ENCODE measurements around the gene HS3ST3A1.
"Not testable (repeated sequence)": the region's sequence is repeated elsewhere in the genome, so short reads cannot be mapped to it uniquely, and the experiment has no call there.

The HS3ST3A1 gene

GRCh38 chr17:13569398-13570123 lies 32.2 kb downstream of the HS3ST3A1 start:
- no peak for DNase-seq

GRCh38 chr17:13568582-13569397 lies 32.9 kb downstream of the HS3ST3A1 start:
- DNase-seq: no peak

GRCh38 chr17:13563866-13564265 lies 37.9 kb downstream of the HS3ST3A1 start:
- no peak for DNase-seq

DNA sequence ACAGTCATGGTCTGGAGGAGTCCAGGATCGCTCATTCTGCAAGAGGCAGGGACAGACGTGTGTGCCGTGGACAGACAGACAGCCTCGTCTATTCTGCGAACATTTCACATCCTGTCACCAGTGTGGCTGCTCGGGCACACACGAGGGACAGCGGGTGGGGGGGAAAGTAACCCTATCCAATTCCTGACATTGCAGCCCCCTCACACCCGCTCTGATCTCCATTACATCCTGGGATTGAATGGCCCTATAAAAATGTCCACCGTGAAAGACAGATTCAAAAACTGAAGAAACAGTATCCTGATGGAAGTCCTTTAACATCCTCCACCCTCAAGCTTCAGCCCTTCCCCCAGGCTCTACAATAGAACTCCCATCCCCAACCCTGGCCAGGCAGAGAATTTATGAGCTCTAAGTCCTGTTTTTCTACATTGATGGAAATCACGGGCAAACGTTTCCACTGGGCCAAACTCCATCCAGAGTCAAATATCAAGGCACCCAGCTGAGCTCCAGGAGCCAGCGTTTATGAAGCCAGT lies 39.4 kb downstream of the HS3ST3A1 start:
- DNase-seq: no peak

- DNase-seq: no peak
Measured at GRCh38 chr17:13561606-13562270, 40.0 kb downstream of the HS3ST3A1 start.

DNA sequence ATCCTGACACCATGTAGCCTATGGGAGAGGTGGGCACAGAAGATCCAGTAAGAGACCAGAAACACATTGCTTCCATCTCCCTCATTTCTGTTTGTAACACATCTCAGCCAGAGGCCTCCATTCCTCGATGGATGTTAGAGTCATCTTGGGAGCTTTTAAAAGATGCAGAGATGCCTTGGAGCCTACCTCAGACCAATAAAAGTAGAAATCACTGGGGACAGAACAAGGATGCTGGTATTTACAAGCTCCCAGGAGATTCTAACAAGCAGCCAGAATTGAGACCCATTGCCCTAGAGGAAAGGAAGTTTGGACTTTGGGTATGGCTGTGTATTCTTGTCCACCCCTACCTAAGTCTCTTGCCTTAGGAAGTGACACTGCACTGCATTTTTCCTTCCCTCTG lies 40.8 kb downstream of the HS3ST3A1 start:
- no peak for DNase-seq

GRCh38 chr17:13558588-13558987 lies 43.1 kb downstream of the HS3ST3A1 start:
- DNase-seq: no peak

DNA sequence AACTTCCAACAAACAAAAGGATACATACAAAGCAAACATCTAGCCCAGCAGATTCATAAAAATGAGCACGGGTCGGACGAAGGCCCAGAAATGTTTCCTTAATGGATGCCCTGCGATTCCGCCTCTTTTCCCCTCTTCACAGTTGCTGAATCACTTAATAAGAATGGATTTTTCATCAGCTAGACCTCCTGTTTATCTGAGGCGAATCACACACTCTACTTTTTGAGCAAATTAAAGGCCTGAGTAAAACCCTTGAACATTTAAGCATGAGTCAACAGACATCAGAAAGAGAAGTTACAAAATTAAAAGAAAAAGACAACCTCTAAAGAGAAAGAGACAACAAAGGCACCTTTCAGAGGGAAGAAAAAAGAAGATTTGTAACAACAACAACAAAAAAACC lies 44.7 kb downstream of the HS3ST3A1 start:
- DNase-seq: no peak

- DNase-seq: no peak
Measured at GRCh38 chr17:13554231-13554630, 47.5 kb downstream of the HS3ST3A1 start.

- DNase-seq: no peak
Measured at GRCh38 chr17:13550291-13550690, 51.4 kb downstream of the HS3ST3A1 start.

DNA sequence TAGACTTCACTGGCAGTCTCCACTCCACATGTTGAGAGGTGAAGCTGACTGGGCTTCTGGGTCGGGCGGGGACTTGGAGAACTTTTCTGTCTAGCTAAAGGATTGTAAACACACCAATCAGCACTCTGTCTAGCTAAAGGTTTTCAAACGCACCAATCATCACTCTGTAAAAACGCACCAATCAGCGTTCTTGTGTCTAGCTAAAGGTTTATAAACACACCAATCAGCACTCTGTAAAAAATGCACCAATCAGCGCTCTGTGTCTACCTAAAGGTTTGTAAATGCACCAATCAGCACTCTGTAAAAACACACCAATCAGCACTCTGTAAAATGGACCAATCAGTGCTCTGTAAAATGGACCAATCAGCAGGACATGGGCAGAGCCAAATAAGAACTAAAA lies 53.2 kb downstream of the HS3ST3A1 start:
- DNase-seq: not testable (repeated sequence)

- no peak for DNase-seq
Measured at GRCh38 chr17:13546851-13547250, 54.9 kb downstream of the HS3ST3A1 start.

- DNase-seq: no peak
Measured at GRCh38 chr17:13545941-13546340, 55.8 kb downstream of the HS3ST3A1 start.

DNA sequence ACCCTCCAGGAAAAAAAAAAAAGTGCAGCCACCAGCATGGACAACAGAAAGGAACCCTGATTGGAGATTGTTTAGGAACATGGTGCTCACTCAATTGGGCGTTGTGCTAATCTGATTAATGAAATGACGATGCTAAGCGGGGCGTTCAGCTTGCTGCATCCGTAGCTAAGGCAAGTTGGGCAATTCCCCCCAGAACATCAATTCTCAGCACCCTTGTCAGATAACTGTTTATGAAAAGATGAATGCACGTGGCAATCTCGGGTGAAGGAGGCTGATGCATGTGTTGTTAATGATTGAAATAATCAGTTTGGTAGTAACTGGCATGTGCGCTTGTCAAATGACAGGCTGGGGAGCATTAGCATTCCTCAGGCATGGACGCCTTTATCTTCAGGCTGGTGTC lies 57.0 kb downstream of the HS3ST3A1 start:
- DNase-seq: no peak

DNA sequence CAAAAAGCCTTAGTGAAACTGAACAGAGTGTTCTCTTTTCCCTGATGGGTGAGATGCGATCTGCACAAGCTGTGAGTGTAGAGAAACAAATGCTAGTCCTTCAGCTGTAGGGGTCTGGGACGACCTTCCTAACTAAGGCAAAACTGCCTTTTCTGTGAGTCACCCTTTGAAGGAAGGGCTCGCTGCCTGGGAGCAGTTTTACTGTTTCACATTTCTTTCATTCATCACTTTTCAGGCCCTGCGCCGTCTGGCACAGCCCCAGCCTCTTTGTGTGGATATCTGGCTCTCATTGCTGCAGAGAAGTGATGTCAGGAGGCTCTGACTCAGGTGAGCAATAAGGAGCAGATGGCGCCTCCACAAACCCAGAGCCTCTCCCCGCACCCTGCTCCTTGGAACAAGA lies 57.4 kb downstream of the HS3ST3A1 start:
- DNase-seq: no peak

- no peak for DNase-seq
Measured at GRCh38 chr17:13542636-13543035, 59.1 kb downstream of the HS3ST3A1 start.

- no peak for DNase-seq
Measured at GRCh38 chr17:13541032-13541480, 60.7 kb downstream of the HS3ST3A1 start.

- no peak for DNase-seq
Measured at GRCh38 chr17:13540546-13540945, 61.2 kb downstream of the HS3ST3A1 start.

DNA sequence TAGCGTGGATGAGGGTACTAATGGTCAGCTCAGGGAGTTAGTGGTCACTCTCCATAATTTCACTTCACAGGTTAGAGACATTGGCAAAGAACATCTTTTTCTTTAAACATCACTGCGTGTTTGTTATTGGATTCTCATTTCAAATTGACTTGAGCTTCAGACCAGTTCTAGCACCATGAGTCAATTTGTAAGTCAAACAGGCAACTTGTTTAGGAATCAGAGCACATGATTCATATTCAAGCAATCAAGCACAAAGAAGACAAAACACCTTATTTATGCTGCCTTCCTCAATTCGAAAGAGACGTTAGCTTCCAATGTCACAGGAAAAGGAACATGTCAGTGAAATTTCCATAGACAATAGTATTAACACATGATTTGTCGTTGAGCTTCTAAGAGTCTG lies 62.3 kb downstream of the HS3ST3A1 start:
- DNase-seq: no peak

- no peak for DNase-seq
Measured at GRCh38 chr17:13538841-13539411, 62.8 kb downstream of the HS3ST3A1 start.

DNA sequence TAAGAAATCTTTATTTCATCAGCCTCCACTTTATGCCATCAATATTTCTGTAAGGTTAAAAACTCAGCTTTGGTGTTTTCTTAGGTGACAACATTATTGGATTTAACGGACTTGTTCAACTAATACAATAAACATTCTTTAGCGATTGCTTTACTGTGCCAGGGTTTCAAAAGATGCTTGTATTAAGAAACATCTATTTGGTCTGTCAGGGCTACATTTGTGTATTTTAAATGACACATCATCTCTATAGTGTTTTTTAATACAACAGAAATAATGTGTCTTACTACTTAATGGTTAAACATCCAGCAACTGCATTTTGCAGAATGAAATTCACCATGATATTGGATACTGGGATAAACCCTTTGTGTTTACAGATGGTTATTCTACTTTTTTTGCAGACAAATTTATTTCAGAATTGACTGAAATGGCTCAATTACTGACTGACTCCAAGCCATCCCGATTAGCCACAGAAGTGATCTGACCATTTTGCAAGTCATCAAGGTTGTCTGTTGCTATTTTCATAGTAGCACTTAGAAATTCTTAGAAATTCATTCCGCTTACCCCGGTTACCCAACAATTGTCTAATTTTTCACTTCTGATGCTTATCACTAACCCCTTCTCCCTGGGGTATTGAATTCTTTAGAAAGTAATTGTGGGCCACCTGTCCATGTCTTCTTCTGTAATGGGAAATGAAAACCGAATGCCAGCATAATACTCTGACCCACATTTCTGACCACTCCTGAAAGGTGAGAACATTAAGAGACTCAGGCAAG lies 63.7 kb downstream of the HS3ST3A1 start:
- no peak for DNase-seq

- DNase-seq: no peak
Measured at GRCh38 chr17:13537167-13537731, 64.5 kb downstream of the HS3ST3A1 start.

All from activated T-cell treated with anti-CD3 and anti-CD28 coated beads, Interleukin-2, amount 50 U/mL, for 48 hours (primary cell).